ENCODE results near the gene TMEM207.

The TMEM207 gene

DNA sequence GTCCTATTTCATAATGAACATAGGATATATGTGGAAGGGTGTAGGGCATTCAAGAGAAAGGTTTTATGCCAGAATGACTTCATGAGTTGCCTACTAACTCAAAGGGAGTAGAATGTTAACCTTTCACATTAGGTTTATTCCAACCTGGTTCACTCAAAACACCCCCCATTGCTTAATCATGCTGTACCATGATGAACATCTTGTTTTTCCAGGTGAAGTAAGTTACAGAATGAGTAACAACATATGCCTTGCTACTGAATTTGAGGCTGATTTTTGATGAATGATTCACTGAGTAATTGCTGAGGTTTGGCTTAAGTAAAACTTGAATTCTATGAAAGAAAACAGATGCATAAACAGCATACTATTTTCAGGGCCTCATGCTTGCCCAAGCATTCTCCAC lies 67.6 kb downstream of the TMEM207 start:
- DNase-seq: no peak

DNA sequence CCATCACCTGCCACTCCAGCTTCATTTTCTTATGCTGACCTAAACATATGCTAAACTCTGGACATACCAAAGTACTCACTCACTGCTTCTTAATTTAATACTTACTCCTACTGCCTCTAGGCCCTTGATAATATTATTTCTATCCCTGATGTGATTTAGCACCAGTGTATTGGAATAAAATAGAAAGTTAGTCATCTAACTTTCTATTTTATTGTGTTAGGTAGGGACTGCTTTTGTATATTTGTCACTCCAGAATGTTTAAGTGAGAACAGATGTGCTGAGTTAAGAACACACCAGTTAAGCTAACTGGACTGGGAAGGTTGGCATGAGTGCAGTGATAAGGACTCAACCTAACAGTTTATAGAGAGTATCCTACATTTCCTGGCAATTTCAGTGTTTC lies 68.3 kb downstream of the TMEM207 start:
- no peak for DNase-seq

DNA sequence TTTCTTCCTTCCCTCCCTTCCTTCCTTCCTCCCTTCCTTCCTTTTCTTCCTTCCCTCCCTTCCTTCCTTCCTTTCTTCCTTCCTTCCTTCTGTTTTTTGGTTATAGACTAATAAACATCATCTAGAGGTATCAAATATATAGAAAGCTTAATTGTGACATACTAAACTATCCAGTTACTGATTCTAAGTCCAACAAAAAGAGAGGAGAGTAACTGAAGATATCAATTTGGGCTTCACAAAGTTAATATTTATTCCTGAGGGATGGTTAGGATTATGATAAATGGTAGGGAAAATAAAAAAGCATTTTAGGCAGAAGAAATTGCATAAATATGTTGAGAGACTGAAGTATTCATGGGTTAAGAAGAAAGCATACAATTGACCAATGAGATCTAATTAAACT lies 69.5 kb downstream of the TMEM207 start:
- DNase-seq: no peak

Data from NCI-H510A (cell line).